SU-DHL-6 (cell line): ENCODE data around the gene RAD51AP1.

ENCODE experiments used
- CTCF ChIP-seq: fragments of 200-600 bp; sonication (generic); IDR thresholded peaks from one replicate; pipeline ENCODE4 v1.5.1; 2017; ENCODE audit warnings: antibody characterized with exemption, mild to moderate bottlenecking, low read length, moderate library complexity; ENCODE audit not compliant: insufficient read depth, poor library complexity, severe bottlenecking
- EZH2phosphoT487 ChIP-seq: fragments of 200-600 bp; sonication (generic), shearing (Covaris generic); conservative IDR thresholded peaks from 2 replicates; pipeline ENCODE4 v1.6.1; 2018; ENCODE audit warnings: mild to moderate bottlenecking, antibody characterized with exemption, low read length, moderate library complexity, mixed read lengths

- no peak for TF ChIP-seq CTCF
- no peak for TF ChIP-seq EZH2phosphoT487
Observed at GRCh38 chr12:4607056-4607455, 68.4 kb downstream of the RAD51AP1 start.
